Measurements from ENCODE around the gene DTNB.

The DTNB gene

GRCh38 chr2:25454824-25455611, 218.4 kb downstream of the DTNB start:
- DNase-seq (ENCODE audit: low spot score): no peak

GRCh38 chr2:25453199-25453905, 220.0 kb downstream of the DTNB start:
- peak; percentile 83 for DNase-seq (ENCODE audit: low spot score)

DNA sequence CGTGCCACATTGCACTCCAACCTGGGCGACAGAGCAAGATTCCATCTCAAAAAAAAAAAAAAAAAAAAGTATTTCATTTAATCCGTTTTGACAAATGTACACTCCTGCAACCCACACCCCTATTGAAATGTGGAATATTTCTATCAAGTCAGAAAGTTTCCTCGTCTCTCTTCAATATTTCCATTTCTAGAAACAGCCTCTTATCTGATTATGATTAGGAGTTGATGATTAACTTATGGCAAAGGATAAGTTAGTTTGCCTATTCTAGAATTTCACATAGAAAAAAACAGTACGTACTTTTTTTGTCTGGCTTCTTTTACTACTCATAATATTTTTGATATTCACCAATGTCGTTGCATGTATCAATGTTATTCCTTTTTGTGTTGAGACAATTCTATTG, 224.6 kb downstream of the DTNB start:
- no peak for DNase-seq (ENCODE audit: low spot score)

- no peak for DNase-seq (ENCODE audit: low spot score)
Observed at GRCh38 chr2:25447018-25447417, 226.4 kb downstream of the DTNB start.

- no peak for DNase-seq (ENCODE audit: low spot score)
Observed at GRCh38 chr2:25446122-25446521, 227.3 kb downstream of the DTNB start.

- DNase-seq (ENCODE audit: low spot score): no peak
Observed at GRCh38 chr2:25445464-25445863, 227.9 kb downstream of the DTNB start.

DNA sequence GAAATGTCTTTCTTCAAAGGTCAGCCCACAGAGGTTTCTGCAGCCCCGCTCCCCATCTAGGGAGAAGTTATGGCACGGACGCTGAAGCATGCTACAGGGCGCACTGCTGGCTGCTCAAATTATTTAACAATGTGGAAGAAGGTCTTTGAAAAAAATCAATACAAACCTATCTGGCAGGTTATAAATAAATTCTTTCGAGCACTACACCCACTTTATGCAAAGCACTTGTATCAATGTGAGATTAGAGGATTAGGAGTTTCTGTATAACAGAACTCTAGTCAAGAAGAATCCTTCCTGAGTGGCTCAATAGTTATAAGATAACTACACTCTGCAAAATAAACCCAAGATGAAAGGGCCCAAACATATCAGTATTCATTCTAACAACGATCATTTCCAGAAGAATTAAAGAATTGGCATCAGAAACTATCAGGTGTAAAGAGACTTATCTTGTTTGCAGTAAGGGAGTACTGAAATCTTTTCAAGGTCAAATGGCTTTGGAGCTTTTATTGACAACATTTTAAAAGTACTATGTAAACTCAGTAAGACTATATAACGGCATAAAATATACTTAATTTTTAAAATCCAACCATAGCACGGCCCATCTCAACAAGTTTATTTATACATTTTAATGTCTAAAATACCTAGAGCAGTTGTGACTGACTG, 228.6 kb downstream of the DTNB start:
- DNase-seq (ENCODE audit: low spot score): no peak

DNA sequence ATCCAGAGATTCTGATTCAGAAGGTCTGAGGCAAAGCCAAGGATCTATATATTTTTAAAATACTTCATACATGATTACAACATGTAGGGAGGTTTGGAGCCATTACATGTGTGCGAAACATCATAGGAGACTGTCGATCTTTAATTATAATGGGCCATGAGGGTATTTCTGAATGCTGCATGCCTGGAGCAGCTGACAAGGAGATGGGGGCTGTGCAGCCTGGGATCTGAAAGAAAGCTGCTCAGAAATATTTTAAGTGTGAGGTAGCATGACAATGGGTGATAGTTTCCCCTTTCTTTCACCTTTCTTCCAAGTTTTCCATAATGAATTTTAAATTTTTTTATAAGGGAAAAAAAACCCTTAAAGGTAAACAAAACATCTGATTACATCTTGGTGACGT, 229.6 kb downstream of the DTNB start:
- DNase-seq (ENCODE audit: low spot score): no peak

DNA sequence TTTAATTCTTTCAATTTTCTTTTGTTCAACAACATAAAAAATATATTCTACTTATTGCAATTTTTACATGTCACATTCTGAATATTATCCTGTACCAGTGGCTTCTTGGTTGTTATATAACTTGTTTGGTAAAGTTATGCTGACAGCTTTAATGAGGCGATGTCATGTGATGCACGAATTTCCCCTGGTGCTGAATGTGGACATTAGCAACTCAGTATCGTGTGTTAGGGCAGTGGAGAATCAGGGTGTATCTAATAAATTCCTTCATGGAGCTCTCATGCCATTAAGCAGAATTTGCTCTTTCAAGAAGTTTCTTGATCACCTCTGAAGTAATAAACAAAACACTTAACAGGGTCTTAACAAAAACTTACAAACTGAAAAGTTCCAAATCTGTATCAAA, 232.0 kb downstream of the DTNB start:
- no peak for DNase-seq (ENCODE audit: low spot score)

GRCh38 chr2:25438793-25439192, 234.6 kb downstream of the DTNB start:
- DNase-seq (ENCODE audit: low spot score): no peak

DNA sequence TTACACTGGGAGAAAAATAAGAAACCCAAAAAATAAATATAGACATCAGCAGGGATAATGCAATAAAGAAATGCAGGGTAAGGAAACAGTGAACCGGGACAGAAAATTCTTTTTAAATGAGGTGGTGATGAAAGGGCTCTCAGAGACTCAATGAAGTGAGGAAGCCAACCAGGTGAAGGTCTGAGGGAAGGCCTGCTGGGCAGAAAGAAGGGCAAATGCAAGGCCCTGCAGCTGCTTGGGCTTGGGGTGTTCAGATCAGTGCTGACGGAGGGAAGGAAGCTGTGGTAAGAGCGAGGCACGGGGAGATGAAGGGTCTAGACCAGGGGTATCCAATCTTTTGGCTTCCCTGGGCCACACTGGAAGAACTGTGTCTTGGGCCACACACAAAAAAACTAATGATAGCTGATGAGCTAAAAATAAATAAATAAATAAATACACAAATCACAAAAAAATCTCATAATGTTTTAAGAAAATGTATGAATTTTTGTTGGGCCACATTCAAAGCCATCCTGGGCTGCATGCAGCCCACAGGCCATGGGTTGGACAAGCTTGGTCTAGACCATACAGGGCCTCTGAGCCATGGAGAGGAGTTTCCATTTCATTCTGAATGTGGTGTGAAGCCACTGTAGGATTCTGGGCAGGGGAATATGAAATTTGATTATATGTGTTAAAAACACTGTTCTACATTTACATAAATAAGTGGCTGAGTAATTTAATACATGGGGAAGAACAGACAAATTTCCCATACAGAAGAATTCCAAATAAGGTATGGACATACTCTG, 235.3 kb downstream of the DTNB start:
- no peak for DNase-seq (ENCODE audit: low spot score)

DNA sequence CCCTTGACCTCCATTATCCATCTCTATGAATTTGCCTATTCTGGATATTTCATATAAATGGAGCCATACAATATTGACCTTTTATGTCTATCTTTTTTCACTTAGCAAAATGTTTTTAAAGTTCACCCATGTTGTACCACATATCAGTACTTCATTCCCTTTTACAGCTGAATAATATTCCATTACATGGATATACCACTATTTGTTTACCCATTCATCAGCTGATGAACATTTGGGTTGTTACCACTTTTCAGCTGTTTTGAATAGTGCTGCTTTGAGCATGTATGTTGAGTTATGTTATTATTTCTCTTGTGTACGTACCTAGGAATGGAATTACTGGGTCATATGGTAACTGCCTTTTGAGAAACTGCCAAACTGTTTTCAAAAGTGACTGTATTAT, 238.0 kb downstream of the DTNB start:
- no peak for DNase-seq (ENCODE audit: low spot score)

GRCh38 chr2:25431604-25432003, 241.8 kb downstream of the DTNB start:
- DNase-seq (ENCODE audit: low spot score): no peak

- DNase-seq (ENCODE audit: low spot score): peak; percentile 14
Observed at GRCh38 chr2:25430556-25430955, 242.8 kb downstream of the DTNB start.

- no peak for DNase-seq (ENCODE audit: low spot score)
Observed at GRCh38 chr2:25426326-25426725, 247.1 kb downstream of the DTNB start.

DNA sequence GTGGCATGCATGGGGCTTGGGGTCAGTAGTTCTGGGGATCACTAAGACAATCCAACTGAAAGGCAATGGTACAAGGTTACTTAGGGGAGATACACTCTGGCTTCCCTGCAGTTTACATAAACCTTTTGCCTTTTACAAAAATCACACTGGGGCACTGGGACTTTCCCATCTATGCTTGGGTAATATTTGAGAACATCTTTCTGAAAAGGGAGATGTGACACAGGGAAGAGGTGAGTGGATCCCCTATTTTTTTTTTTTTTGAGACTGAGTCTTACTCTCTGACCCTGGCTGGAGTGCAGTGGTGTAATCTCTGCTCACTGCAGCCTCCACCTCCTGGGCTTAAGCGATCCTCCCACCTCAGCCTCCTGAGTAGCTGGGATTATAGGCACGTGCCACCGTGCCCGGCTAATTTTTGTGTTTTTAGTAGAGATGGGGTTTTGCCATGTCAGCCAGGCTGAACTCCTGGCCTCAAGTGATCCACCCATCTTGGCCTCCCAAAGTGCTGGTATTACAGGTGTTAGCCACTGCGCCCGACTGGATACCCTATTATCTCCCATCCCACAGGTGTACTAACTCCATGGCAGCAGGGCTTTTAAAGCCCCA, 248.8 kb downstream of the DTNB start:
- no peak for DNase-seq (ENCODE audit: low spot score)

GRCh38 chr2:25421820-25422411, 251.5 kb downstream of the DTNB start:
- DNase-seq (ENCODE audit: low spot score): no peak

DNA sequence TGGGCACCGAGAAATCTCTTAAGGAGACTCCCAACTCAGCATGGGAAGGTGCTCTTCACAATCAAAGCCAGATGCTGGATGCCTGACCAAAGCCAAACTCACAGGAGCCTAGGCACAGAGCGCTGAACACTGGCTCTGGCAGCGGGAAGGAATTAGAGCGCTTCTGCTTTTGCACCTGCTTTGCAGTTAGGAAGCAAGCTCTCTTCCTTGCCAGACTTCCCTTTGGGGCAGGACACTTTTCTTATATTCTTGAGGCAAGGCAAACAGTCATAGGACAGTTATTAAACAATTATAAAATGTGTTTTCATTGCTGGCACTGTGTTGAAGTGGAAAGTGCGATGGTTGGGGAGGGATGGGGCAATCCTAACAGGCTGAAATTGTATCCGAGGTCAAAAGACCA, 252.1 kb downstream of the DTNB start:
- no peak for DNase-seq (ENCODE audit: low spot score)

DNA sequence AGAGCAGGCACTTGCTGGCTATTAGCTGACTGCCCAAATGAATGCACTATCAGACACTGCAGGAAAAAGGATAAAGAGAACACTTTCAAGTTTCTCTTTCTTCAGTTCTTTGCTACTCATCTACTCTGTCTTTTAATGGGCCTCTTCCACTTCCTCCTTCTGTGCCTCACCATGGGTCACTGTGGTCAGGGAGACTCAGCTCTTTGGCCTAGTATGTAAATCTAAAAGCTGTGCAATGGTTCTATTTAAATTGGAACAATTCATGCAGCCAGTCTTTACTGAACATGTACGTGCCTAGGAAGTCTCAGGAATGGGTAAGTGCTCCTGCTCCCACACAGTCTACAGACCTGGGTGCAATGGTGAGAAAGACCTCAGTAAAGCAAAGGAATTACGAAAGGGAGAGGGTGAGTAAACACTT, 252.5 kb downstream of the DTNB start:
- DNase-seq (ENCODE audit: low spot score): no peak

GRCh38 chr2:25419678-25420242, 253.6 kb downstream of the DTNB start:
- no peak for DNase-seq (ENCODE audit: low spot score)
